ENCODE data around the gene FGFRL1.
"Not testable (repeated sequence)": the region's sequence is repeated elsewhere in the genome, so short reads cannot be mapped to it uniquely, and the experiment has no call there.

Gene FGFRL1

GRCh38 chr4:973431-974397 lies 37.7 kb upstream of the FGFRL1 start, which contains the start of gene DGKQ:
DGKQ (minus strand) TSS chr4:973569; CDS start chr4:973482, 87 bp downstream.
- DNase-seq (ENCODE audit: low read depth), result peak; percentile 62

- no peak for DNase-seq (ENCODE audit: low read depth)
These were observed 36.8 kb upstream of the FGFRL1 start for GRCh38 chr4:974668-975067.

GRCh38 chr4:976016-976415 lies 35.4 kb upstream of the FGFRL1 start:
- DNase-seq (ENCODE audit: low read depth), result not testable (repeated sequence)

- peak; percentile 18 for DNase-seq (ENCODE audit: low read depth)
These were observed 32.3 kb upstream of the FGFRL1 start for GRCh38 chr4:978957-979701.

GRCh38 chr4:982291-982690 lies 29.1 kb upstream of the FGFRL1 start:
- no peak for DNase-seq (ENCODE audit: low read depth)

GRCh38 chr4:982814-983213 lies 28.6 kb upstream of the FGFRL1 start:
- DNase-seq (ENCODE audit: low read depth), result no peak

GRCh38 chr4:984336-985054 lies 26.9 kb upstream of the FGFRL1 start:
- DNase-seq (ENCODE audit: low read depth), result no peak

- DNase-seq (ENCODE audit: low read depth), result no peak
These were observed 26.1 kb upstream of the FGFRL1 start for GRCh38 chr4:985123-985830.

GRCh38 chr4:986428-986878 lies 25.0 kb upstream of the FGFRL1 start:
- DNase-seq (ENCODE audit: low read depth), result no peak

GRCh38 chr4:986879-987623 lies 24.4 kb upstream of the FGFRL1 start, which contains the start of gene IDUA:
IDUA (plus strand) TSS chr4:987044; CDS start chr4:987085, 41 bp downstream.
- no peak for DNase-seq (ENCODE audit: low read depth)

GRCh38 chr4:987624-988513 lies 23.6 kb upstream of the FGFRL1 start:
- DNase-seq (ENCODE audit: low read depth), result no peak

GRCh38 chr4:988726-989721 lies 22.4 kb upstream of the FGFRL1 start:
- no peak for DNase-seq (ENCODE audit: low read depth)

GRCh38 chr4:989722-990471 lies 21.5 kb upstream of the FGFRL1 start:
- no peak for DNase-seq (ENCODE audit: low read depth)

- DNase-seq (ENCODE audit: low read depth), result no peak
These were observed 20.6 kb upstream of the FGFRL1 start for GRCh38 chr4:990746-991367.

- no peak for DNase-seq (ENCODE audit: low read depth)
These were observed 19.8 kb upstream of the FGFRL1 start for GRCh38 chr4:991451-992296.
